Measurements from ENCODE around the gene HBG2. TPM values are rescaled to one million over a fixed set of nuclear protein-coding genes. Genes with fewer than 3 reads are reported as not detected.

HBG2 gene
- total and polyA plus RNA-seq, 2 of the 8 experiments (the other 6 are each of a cell fraction or from before 2014, with no cell fraction given) = 0.23 TPM; not detected in 1

DNA sequence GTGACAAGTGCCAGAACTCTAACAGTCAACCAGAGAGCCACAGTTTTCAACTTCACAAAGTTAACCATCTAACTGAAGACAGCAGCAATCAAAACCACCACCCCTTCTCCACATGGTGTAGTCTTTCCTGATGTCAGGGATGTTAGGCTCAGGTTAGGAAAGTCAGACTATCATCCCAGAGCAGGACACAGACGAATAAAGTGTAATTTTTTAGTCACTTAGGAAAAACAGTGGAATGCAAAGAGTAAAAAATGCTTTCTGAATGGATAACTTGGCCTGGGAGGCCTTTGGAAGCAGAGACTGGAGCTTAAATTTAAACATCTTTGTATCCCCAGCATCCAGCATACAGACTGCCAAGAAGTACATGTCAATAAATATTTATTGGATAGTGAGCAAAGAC is 31.8 kb upstream of the HBG2 start:
- no peak overlapping the region for H4K5ac ChIP-seq (ENCODE audit: insufficient read length, low read depth, low read length)
- no peak overlapping the region for H3K4me2 ChIP-seq (ENCODE audit: insufficient read depth in 1 of 2, low read depth in 2 of 2, low read length in 2 of 2)
- H3K4me1 ChIP-seq (replicated peaks in 1 of 4; ENCODE audit: control insufficient read depth in 3 of 4, insufficient read depth in 4 of 4, low read length in 3 of 4) = no peaks in the 10 kb centered on the region
- no peak overlapping the region for H2BK12ac ChIP-seq (ENCODE audit: low read depth, low read length)
- H3K18ac ChIP-seq (ENCODE audit: extremely low read depth, low read length) = no peak overlapping the region
- H4K20me1 ChIP-seq (replicated peaks in 1 of 2; ENCODE audit: control insufficient read depth in 1 of 2, insufficient read depth in 2 of 2, low read length in 2 of 2) = no peaks in the 10 kb centered on the region
- CTCF ChIA-PET (ENCODE audit: partially characterized antibody) = interaction anchor here (0.8 kb wide), 1 partner anchor 10 kb away, joined by 3 read pairs; no protein-coding TSS in a partner anchor
- H3K4ac ChIP-seq (replicated peaks; ENCODE audit: insufficient read length, low read depth, low read length) = no peak overlapping the region
- H2BK15ac ChIP-seq (ENCODE audit: low read length) = no peak overlapping the region
- H3K23ac ChIP-seq (ENCODE audit: insufficient read length) = no peak overlapping the region
- H4K91ac ChIP-seq (replicated peaks; ENCODE audit: insufficient read length, low read length) = no peak overlapping the region
- H3K27me3 ChIP-seq (replicated peaks in 1 of 4; ENCODE audit: control insufficient read depth in 3 of 4, extremely low read depth in 1 of 4, insufficient read depth in 3 of 4, low read length in 3 of 4) = no peaks in the 10 kb centered on the region
- POLR2A ChIA-PET (ENCODE audit: partially characterized antibody) = no interaction called here
- H2AK5ac ChIP-seq (ENCODE audit: low read depth, low read length) = no peak overlapping the region
- no peaks in the 10 kb centered on the region for H3K79me2 ChIP-seq (ENCODE audit: control insufficient read depth in 1 of 2, insufficient read depth in 2 of 2, low read length in 2 of 2)
- H2BK20ac ChIP-seq (ENCODE audit: low read length) = no peak overlapping the region
- WGBS, 2 experiments (ENCODE audit: extremely low coverage in 1 of 2, insufficient coverage in 1 of 2, insufficient read length in 1 of 2, insufficient replicate concordance in 2 of 2, low coverage in 1 of 2, low lambda C conversion rate in 2 of 2, missing lambda C conversion rate in 1 of 2) = 82% methylated on average over 1 of the region's 1 CpG; no CpG with 5 or more reads in 1 of the 2 experiments
- no peaks in the 10 kb centered on the region for H3K36me3 ChIP-seq (ENCODE audit: control insufficient read depth in 2 of 4, insufficient read depth in 4 of 4, low read length in 3 of 4)
- no peaks in the 10 kb centered on the region for H3K9me3 ChIP-seq (ENCODE audit: insufficient read depth in 2 of 2, low read depth in 1 of 2, low read length in 1 of 2)
- no peak overlapping the region for H3K9ac ChIP-seq (replicated peaks in 1 of 4; ENCODE audit: extremely low read depth in 1 of 4, low read depth in 3 of 4, low read length in 3 of 4)
- H2BK120ac ChIP-seq (replicated peaks; ENCODE audit: low read depth, low read length) = no peak overlapping the region
- H3K79me1 ChIP-seq (ENCODE audit: low read depth, low read length) = no peaks in the 10 kb centered on the region
- no peak for FAIRE-seq
- H2BK5ac ChIP-seq (ENCODE audit: low read depth, low read length) = no peak overlapping the region
- H3K4me3 ChIP-seq (ENCODE audit: extremely low read depth in 1 of 4, insufficient read depth in 2 of 4, low read depth in 3 of 4, low read length in 4 of 4) = no peak overlapping the region
- no peak overlapping the region for H2AFZ ChIP-seq (ENCODE audit: low read length)
- no peak for TF ChIP-seq NANOG (IDR thresholded peaks at IDR 0.05; ENCODE audit: insufficient read depth, low read depth, low read length, poor library complexity, severe bottlenecking)
- no peak for TF ChIP-seq SP2 (IDR thresholded peaks at IDR 0.05; ENCODE audit: low read length)
- no peak for TF ChIP-seq RFX5 (IDR thresholded peaks at IDR 0.05; ENCODE audit: borderline replicate concordance, low read depth, low read length)
- no peak for TF ChIP-seq SP1 (IDR thresholded peaks at IDR 0.05; ENCODE audit: low read depth, low read length)
- TF ChIP-seq NRF1 (IDR thresholded peaks at IDR 0.05; ENCODE audit: low read depth, low read length) = no peak
- no peak for TF ChIP-seq SP4 (IDR thresholded peaks at IDR 0.05; ENCODE audit: low read length)
- H4K8ac ChIP-seq (ENCODE audit: extremely low read depth, insufficient read depth, low read length) = no peak overlapping the region
- no peak overlapping the region for H3K56ac ChIP-seq (replicated peaks; ENCODE audit: insufficient read length, low read depth, low read length)
- no peak for DNase-seq (ENCODE audit: low read depth in 1 of 2, low spot score in 2 of 2)
- no peak overlapping the region for H3K14ac ChIP-seq (ENCODE audit: insufficient read length)
- no peak overlapping the region for H3K27ac ChIP-seq (ENCODE audit: low read depth, low read length)
- no peaks in the 10 kb centered on the region for H3K23me2 ChIP-seq (ENCODE audit: low read depth, low read length)
